Natural killer cell (primary cell): ENCODE results near the gene SLC46A3. TPM values are rescaled to one million over a fixed set of nuclear protein-coding genes. Genes with fewer than 3 reads are reported as not detected.

Experiments
- ATAC-seq, 3 donors: fragments of 150-1000 bp in 2 of 3; fragments of 200-7000 bp in 1 of 3; cut with Tn5 transposase; 1 replicate in 1 of 3; 2 replicates in 2 of 3; pipeline ENCODE4 v1.10.0; 2021; ENCODE audit warnings: mild to moderate bottlenecking in 2 of 3, moderate library complexity in 2 of 3
- DNase-seq, 2 donors: peaks; one replicate each; pipeline versions ENCODE4 v3.0.0 to v3.0.0-alpha.2; 2013 to 2021; ENCODE audit warnings: mixed read lengths in 1 of 2
- H3K27ac ChIP-seq: one replicate; pipeline ENCODE4 v1.5.1; 2013; ENCODE audit warnings: mild to moderate bottlenecking, low read length
- H3K27me3 ChIP-seq: one replicate; pipeline ENCODE4 v1.6.1; 2013; ENCODE audit warnings: low read length; ENCODE audit not compliant: control insufficient read depth, insufficient read depth
- H3K36me3 ChIP-seq: one replicate; pipeline ENCODE4 v1.6.1; 2013; ENCODE audit warnings: low read length; ENCODE audit not compliant: control insufficient read depth, insufficient read depth
- H3K4me1 ChIP-seq: one replicate; pipeline ENCODE4 v1.6.1; 2013; ENCODE audit warnings: low read length; ENCODE audit not compliant: control insufficient read depth, insufficient read depth
- H3K4me3 ChIP-seq: one replicate; pipeline ENCODE4 v1.5.1; 2013; ENCODE audit warnings: low read length
- H3K9me3 ChIP-seq: one replicate; pipeline ENCODE4 v1.6.1; 2013; ENCODE audit warnings: low read length; ENCODE audit not compliant: control insufficient read depth, insufficient read depth
- H3K27ac Mint-ChIP-seq, 2 donors: one replicate each; pipeline ENCODE4 v1.8.0; 2022; ENCODE audit warnings: mild to moderate bottlenecking in 2 of 2, mixed read lengths in 2 of 2, moderate library complexity in 1 of 2
- H3K27me3 Mint-ChIP-seq, 2 donors: one replicate each; pipeline ENCODE4 v1.8.0; 2022; ENCODE audit warnings: low read depth in 2 of 2, mixed read lengths in 2 of 2
- H3K36me3 Mint-ChIP-seq: one replicate; pipeline ENCODE4 v1.8.0; 2022; ENCODE audit warnings: mixed read lengths
- H3K4me1 Mint-ChIP-seq, 2 donors: one replicate each; pipeline ENCODE4 v1.8.0; 2022; ENCODE audit warnings: mixed read lengths in 2 of 2
- H3K4me3 Mint-ChIP-seq: one replicate; pipeline ENCODE4 v1.8.0; 2022; ENCODE audit warnings: mild to moderate bottlenecking, moderate library complexity, mixed read lengths
- H3K9me3 Mint-ChIP-seq, 2 donors: one replicate each; pipeline ENCODE4 v1.8.0; 2022; ENCODE audit warnings: mixed read lengths in 2 of 2
- WGBS: methylation state at CpG from one replicate; pipeline ENCODE4 v1.1.7; 2013; ENCODE audit warnings: missing lambda C conversion rate; ENCODE audit not compliant: insufficient coverage; 5-methylcytosine and 5-hydroxymethylcytosine counted together
- intact Hi-C: fragments of 100-400 bp; cut with micrococcal nuclease; formaldehyde crosslinking; loops from one replicate; pipeline ENCODE4 v1.14.2; 2022
- total RNA-seq, 4 donors: library from RNA; stranded (reverse); fragments of 120-200 nt in 1 of 4; gene quantifications; one replicate each; pipeline versions ENCODE4 v1.2.3 to v1.2.4, GENCODE V29; 2013 to 2022
- TF ChIP-seq, protein P1 (sequence below): fragments of 200-600 bp; IDR thresholded peaks from one replicate; pipeline ENCODE4 v1.8.0; 2022; ENCODE audit warnings: antibody characterized with exemption

Gene SLC46A3
- total RNA-seq, 3 donors from 2014 or later (not counting 1 experiment from before 2014, with no cell fraction given) = 9.7 to 16.2 (median 11.9) TPM

DNA sequence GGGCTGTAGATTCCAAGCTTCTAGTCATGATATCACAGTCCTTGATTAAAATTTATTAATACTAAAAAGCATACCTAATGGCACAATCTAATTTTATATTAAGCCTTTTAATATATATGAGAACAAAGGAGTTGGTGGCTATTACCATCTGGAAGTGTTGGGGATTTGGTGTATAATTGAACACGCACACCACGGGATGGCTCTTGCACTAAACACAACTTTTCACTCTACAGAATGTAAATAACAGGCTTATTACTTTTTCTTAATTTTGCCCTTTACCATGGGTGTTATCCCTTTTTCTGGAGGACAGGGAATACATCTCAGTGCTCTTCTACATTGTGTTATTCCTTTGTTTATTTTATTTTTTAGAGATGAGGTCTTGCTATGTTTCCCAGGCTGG, 38.2 kb downstream of the SLC46A3 start:
- H3K9me3 ChIP-seq = no peaks in the 10 kb centered on the region
- no peaks in the 10 kb centered on the region for H3K27me3 ChIP-seq
- ATAC-seq (no peak), DNase-seq (no peak)
- Mint-ChIP-seq H3K27ac (peak overlapping the region in 1 of 2 donors; percentile 48), H3K27me3 (no peaks in the 10 kb centered on the region), H3K9me3 (no peaks in the 10 kb centered on the region), H3K36me3 (peaks cover 12% of the 10 kb centered on the region), H3K4me3 (no peak overlapping the region), H3K4me1 (peaks cover 0 to 4% of the 10 kb centered on the region in 2 donors)
- no peak overlapping the region for H3K4me3 ChIP-seq
- intact Hi-C loops = no loop called here
- TF ChIP-seq, protein P1, sequence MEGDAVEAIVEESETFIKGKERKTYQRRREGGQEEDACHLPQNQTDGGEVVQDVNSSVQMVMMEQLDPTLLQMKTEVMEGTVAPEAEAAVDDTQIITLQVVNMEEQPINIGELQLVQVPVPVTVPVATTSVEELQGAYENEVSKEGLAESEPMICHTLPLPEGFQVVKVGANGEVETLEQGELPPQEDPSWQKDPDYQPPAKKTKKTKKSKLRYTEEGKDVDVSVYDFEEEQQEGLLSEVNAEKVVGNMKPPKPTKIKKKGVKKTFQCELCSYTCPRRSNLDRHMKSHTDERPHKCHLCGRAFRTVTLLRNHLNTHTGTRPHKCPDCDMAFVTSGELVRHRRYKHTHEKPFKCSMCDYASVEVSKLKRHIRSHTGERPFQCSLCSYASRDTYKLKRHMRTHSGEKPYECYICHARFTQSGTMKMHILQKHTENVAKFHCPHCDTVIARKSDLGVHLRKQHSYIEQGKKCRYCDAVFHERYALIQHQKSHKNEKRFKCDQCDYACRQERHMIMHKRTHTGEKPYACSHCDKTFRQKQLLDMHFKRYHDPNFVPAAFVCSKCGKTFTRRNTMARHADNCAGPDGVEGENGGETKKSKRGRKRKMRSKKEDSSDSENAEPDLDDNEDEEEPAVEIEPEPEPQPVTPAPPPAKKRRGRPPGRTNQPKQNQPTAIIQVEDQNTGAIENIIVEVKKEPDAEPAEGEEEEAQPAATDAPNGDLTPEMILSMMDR = no peak
- H3K4me1 ChIP-seq = no peaks in the 10 kb centered on the region
- peaks cover 40% of the 10 kb centered on the region for H3K36me3 ChIP-seq
- WGBS = no CpG with 5 or more reads among the region's 2 CpGs
- no peak overlapping the region for H3K27ac ChIP-seq

- no peaks in the 10 kb centered on the region for H3K27me3 ChIP-seq
- intact Hi-C loops = no loop called here
- H3K9me3 Mint-ChIP-seq = no peaks in the 10 kb centered on the region
- DNase-seq = no peak
- H3K27me3 Mint-ChIP-seq = no peaks in the 10 kb centered on the region
- H3K4me1 Mint-ChIP-seq = peaks cover 0 to 4% of the 10 kb centered on the region in 2 donors
- TF ChIP-seq, protein P1 = no peak
- ATAC-seq = peak in 1 of 3 donors; percentile 30
- no peak overlapping the region for H3K27ac ChIP-seq
- no peak overlapping the region for H3K4me3 Mint-ChIP-seq
- H3K4me1 ChIP-seq = no peaks in the 10 kb centered on the region
- no peaks in the 10 kb centered on the region for H3K9me3 ChIP-seq
- H3K4me3 ChIP-seq = no peak overlapping the region
- no CpG with 5 or more reads among the region's 1 CpG for WGBS
- H3K36me3 Mint-ChIP-seq = peaks cover 12% of the 10 kb centered on the region
- peaks cover 49% of the 10 kb centered on the region for H3K36me3 ChIP-seq
- no peak overlapping the region for H3K27ac Mint-ChIP-seq
These were observed 39.1 kb downstream of the SLC46A3 start for GRCh38 chr13:28679628-28680027.

GRCh38 chr13:28678809-28679208, 40.0 kb downstream of the SLC46A3 start:
- H3K4me1 ChIP-seq = no peaks in the 10 kb centered on the region
- peaks cover 56% of the 10 kb centered on the region for H3K36me3 ChIP-seq
- TF ChIP-seq, protein P1 = no peak
- H3K27ac Mint-ChIP-seq = no peak overlapping the region
- H3K27ac ChIP-seq = no peak overlapping the region
- no peaks in the 10 kb centered on the region for H3K9me3 ChIP-seq
- peaks cover 6 to 10% of the 10 kb centered on the region in 2 donors for H3K4me1 Mint-ChIP-seq
- no peaks in the 10 kb centered on the region for H3K9me3 Mint-ChIP-seq
- peaks cover 21% of the 10 kb centered on the region for H3K36me3 Mint-ChIP-seq
- H3K27me3 ChIP-seq = no peaks in the 10 kb centered on the region
- DNase-seq (no peak), ATAC-seq (no peak)
- WGBS = 100% methylated on average over 1 of the region's 1 CpG
- H3K4me3 Mint-ChIP-seq = no peak overlapping the region
- H3K4me3 ChIP-seq = no peak overlapping the region
- no peaks in the 10 kb centered on the region for H3K27me3 Mint-ChIP-seq
- intact Hi-C loops = no loop called here

DNA sequence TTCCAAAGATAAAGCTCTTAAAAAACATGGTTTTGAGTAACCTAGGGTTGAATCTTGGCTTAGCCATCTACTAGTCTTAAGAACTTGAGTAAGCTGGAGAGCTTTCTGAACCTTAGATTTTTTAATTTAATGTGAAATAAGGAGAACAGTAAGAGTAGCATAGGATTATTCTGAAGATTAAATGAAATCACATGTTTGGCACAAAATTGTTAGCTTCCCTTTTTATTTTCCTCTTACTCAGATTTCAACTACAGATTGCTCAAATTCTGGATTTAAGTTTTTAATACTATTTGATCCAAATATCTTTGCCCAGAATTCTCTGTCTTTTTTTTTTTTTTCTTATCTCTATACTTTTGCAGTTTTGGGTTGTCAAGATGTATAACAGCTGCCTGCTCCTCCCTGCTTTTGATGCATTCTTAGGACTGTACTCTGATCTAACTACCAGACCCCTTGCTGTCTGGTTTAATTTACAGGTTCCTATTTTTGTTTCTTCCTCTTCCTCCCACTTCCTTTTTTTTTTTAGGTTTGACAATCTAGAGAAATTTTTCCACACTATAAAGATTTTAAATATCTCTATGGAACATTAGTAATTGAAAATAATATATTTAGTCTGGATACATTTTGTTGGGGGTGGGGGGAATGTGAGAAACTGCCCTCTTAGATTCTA, 47.5 kb downstream of the SLC46A3 start:
- Mint-ChIP-seq H3K9me3 (no peaks in the 10 kb centered on the region), H3K4me1 (peaks cover 16 to 30% of the 10 kb centered on the region in 2 donors), H3K27ac (peak overlapping the region in 1 of 2 donors; percentile 30), H3K27me3 (no peaks in the 10 kb centered on the region), H3K4me3 (no peak overlapping the region), H3K36me3 (peaks cover 42% of the 10 kb centered on the region)
- TF ChIP-seq, protein P1 = no peak
- no peak overlapping the region for H3K4me3 ChIP-seq
- DNase-seq (no peak), ATAC-seq (no peak)
- no peaks in the 10 kb centered on the region for H3K4me1 ChIP-seq
- intact Hi-C loops = no loop called here
- no peaks in the 10 kb centered on the region for H3K27me3 ChIP-seq
- no peaks in the 10 kb centered on the region for H3K9me3 ChIP-seq
- H3K36me3 ChIP-seq = peaks cover 90% of the 10 kb centered on the region
- no peak overlapping the region for H3K27ac ChIP-seq
